ENCODE measurements around the gene GNGT1.

DNA sequence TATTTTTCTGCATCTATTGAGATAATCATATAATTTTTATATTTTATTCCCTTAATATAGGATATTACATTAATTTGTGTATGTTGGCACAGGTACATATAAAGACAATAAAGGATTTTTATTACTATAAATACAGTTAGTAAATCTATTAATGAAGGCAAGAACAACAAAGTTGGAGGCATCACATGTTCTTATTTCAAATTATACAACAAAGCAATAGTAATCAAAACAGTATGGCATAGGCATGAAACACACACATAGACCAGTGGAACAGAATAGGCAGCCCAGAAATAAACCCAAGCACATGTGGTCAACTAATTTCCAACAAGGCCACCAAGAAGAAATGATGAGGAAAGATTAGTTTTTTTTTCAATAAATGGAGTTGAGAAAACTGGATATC, 27.0 kb upstream of the GNGT1 start:
- TF ChIP-seq EP300 (IDR thresholded peaks at IDR 0.05; ENCODE audit: borderline replicate concordance in 1 of 2, low read depth in 1 of 2, low read length in 1 of 2) = no peak
- no peak for TF ChIP-seq YY1 (IDR thresholded peaks at IDR 0.05; ENCODE audit: low read depth)
- TF ChIP-seq, protein P1, sequence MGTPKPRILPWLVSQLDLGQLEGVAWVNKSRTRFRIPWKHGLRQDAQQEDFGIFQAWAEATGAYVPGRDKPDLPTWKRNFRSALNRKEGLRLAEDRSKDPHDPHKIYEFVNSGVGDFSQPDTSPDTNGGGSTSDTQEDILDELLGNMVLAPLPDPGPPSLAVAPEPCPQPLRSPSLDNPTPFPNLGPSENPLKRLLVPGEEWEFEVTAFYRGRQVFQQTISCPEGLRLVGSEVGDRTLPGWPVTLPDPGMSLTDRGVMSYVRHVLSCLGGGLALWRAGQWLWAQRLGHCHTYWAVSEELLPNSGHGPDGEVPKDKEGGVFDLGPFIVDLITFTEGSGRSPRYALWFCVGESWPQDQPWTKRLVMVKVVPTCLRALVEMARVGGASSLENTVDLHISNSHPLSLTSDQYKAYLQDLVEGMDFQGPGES (IDR thresholded peaks at IDR 0.05; ENCODE audit: low read depth, low read length) = no peak
- no peak for TF ChIP-seq RCOR1 (IDR thresholded peaks at IDR 0.05; ENCODE audit: low read length)

Data from SK-N-SH (cell line).